ENCODE measurements around the gene LRRC74A.
"Not testable (repeated sequence)": the region's sequence is repeated elsewhere in the genome, so short reads cannot be mapped to it uniquely, and the experiment has no call there.

Gene LRRC74A

DNA sequence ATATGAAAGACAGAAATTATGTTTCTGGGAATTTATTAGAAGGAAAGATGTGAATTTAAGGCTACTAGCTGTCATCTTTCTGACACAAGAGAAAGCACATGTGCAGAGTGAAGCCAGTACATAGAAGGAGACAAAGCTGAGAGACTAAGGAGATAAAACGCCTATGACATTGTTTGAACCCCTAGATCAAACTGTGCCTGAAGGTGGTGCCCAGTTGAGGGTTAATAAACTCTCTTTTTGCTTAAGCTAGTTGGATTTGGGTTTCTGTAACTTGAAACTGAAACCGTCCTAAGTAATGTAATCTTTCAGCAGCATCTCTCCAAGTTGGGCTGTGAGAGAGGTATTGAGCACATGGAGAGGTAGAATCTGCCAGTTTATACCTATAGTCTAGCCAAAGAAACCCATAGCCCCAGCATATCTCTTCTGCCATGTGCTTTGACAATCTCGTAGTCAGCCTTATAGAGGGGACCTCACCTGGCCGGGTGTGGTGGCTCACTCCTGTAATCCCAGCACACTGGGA, 84.2 kb downstream of the LRRC74A start:
- in situ Hi-C loops (cut with MboI; ENCODE audit: low pct_unique_long_range_greater_than_20kb, low sequenced_read_pairs) = loop anchor here (10.0 kb wide), 1 partner anchor 144 kb away; no protein-coding TSS in a partner anchor
- no peak for DNase-seq

DNA sequence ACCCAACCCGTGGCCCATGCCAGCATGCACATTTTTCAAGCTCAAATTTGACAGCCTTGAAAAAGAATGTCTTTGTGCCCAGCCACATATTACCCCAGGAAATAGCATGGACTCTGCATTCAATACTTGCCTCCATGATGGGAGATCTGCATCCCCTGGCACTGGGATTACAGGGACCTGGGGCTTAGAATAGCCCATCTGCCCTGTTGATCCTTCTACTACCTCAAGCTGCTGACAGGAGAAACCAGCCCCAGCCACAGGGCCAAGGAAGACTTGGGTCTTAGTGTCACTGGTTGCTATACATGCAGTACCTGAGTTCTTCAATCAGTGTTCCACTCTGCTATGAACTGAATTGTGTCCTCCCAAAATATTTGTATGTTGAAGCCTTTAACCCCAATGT, 85.3 kb downstream of the LRRC74A start:
- in situ Hi-C loops (cut with MboI; ENCODE audit: low pct_unique_long_range_greater_than_20kb, low sequenced_read_pairs) = loop anchor here (10.0 kb wide), 1 partner anchor 143 kb away; no protein-coding TSS in a partner anchor
- no peak for DNase-seq

DNA sequence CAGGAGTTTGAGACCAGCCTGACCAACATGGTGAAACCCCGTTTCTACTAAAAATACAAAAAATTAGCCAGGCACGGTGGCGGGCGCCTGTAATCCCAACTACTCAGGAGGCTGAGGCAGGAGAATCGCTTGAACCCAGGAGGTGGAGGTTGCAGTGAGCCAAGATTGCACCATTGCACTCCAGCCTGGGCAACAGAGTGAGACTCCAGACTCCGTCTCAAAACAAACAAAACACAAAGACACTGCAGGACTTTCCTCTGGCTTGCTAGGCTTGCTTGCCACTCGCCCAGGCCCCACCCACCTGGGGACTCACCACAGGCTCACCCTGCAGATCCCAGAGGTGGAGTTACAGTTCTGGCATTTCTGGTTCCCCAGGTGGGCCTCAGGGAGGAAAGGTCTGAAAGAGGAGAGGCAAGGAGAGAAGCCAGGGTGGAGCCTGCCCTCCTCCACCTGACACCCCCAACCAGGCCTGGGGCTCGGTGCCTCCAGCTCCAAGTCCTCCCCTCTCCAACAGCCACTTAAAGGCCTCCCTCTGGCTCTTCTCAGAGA, 88.4 kb downstream of the LRRC74A start:
- in situ Hi-C loops (cut with MboI; ENCODE audit: low pct_unique_long_range_greater_than_20kb, low sequenced_read_pairs) = loop anchor here (10.0 kb wide), 1 partner anchor 140 kb away; no protein-coding TSS in a partner anchor
- DNase-seq = not testable (repeated sequence)

DNA sequence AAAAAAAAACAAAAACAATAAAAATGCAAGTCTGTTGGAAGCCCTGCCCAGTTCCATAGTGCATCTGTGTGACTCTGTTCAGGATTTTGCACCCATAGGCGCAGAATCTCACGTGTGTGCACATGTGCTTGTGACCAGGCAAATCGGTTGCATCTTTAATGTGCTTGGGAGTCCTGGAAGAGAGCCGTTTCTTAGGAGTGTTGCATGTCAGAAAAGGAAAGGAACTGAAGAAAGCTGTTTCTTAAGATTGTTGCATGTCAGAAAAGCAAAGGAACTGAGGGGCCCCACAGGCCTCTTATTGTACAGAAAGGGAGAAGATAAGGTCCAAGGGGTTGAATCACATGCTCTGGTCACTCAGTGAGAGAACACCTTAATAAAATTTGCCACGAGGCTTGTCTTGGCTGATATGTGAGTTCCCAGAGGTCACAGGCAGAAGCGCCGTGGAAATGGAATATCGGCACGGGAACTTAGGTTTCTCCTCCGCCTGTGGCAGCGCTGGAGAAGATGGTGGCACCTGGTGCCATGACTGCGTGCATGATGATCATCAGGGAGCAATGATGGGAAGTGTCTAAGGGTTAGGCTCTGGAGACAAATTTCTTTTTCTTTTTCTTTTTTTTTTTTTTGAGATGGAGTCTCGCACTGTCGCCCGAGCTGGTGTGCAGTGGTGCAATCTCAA, 90.0 kb downstream of the LRRC74A start:
- in situ Hi-C loops (cut with MboI; ENCODE audit: low pct_unique_long_range_greater_than_20kb, low sequenced_read_pairs) = loop anchor here (10.0 kb wide), 1 partner anchor 139 kb away; no protein-coding TSS in a partner anchor
- DNase-seq = no peak

DNA sequence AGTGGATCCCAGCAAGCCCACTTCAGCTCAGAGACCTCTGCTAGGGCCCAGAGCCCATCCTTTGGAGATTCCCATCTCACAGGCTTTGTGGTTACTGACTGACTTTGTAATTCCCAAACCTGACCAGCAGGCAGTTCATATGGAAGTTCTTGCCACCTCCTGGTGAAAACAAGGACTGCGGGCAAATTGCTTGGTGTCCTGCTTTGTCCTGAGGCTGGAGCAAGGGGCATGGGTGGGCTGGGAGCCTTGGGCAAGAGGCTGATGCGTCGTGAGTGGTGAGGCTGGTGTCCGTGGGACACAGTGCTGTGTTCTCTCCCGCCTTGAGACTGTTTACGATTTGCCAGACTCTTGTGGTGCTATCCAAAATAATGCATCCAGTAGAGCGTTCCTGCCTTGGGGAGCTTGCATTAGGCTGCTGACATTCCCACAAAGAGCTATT, 91.0 kb downstream of the LRRC74A start:
- in situ Hi-C loops (cut with MboI; ENCODE audit: low pct_unique_long_range_greater_than_20kb, low sequenced_read_pairs) = loop anchor here (10.0 kb wide), 1 partner anchor 138 kb away; no protein-coding TSS in a partner anchor
- peak; percentile 54 for DNase-seq

DNA sequence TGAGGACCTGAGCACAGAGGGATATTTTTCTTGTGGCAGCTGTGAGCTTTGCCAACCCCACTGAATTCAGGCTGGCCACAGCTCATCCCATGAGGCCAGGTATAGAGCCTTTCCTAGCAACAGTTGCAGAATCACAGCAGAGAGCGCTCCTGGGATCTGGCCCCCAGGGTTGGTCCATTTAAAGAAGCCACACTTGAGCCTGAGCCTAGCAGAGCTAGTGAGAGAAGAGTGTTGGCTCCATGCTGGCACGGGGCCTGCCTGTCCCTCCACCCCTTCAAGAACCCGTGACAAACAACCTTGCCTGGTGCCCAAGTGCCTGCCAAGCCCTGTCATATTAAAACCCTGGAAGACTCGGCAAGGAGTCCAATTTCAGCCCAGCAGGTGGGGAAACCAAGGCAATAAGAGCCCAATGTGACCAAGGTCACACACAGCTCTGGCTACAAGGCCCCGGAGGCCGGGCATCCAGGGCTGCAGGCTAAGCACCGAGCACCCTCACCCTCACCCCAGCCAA, 91.6 kb downstream of the LRRC74A start:
- in situ Hi-C loops (cut with MboI; ENCODE audit: low pct_unique_long_range_greater_than_20kb, low sequenced_read_pairs) = loop anchor here (10.0 kb wide), 1 partner anchor 137 kb away; no protein-coding TSS in a partner anchor
- no peak for DNase-seq

DNA sequence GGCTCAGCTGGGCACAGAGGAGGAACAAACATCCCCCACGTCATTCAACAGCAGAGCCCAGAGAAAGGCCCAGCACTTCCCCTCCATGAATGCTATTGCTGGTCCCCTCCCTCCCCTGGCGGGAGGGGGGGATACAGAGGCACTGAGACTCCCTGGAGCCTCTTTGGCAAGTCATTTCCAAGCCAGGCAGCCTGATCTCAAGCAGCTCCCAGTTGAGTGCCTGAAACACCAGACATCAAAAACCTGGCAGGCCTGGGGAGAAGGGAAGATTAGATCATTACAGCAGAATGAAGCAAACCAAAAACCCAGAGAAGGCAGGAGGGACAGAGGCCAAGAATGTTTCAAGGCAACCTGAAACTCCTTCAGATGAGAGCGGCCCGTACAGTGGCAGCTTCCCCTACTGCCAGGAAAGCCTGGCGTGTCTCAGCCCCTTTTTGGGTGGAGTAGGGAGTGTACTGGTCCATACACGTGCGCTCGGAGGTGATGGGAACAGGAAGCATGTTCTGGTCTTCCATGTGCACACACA, 92.1 kb downstream of the LRRC74A start:
- in situ Hi-C loops (cut with MboI; ENCODE audit: low pct_unique_long_range_greater_than_20kb, low sequenced_read_pairs) = loop anchor here (10.0 kb wide), 1 partner anchor 136 kb away; no protein-coding TSS in a partner anchor

DNA sequence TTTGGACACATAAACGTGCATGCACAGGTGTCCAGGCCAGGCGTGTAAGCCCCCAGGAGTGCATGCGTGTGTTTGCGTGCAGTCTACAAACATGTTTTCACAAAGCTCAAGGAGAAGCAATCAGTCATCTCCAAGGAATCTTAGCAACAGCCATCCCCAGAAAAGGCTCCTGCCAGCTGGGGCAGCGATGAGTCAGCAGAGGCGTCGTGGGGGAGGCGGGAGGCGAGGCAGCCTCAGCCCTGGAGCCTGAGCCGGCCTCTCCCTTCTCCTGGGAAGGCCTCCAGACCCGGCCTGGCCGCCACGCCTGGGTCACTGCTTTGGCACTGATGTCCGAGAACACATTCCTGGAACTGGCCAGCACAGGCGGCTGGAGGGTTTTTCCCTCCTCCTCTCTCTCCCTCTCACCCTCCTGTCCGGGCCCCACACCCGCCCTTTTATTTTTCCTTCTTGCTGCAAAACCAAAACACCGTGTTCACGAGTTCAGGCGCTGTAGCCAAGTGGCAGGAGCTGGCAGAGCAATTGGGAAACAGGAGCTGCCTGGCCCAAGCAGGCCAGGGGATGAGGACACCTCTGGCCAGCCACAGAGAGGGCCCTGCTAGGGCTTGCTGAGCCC, 92.7 kb downstream of the LRRC74A start:
- in situ Hi-C loops (cut with MboI; ENCODE audit: low pct_unique_long_range_greater_than_20kb, low sequenced_read_pairs) = loop anchor here (10.0 kb wide), 1 partner anchor 136 kb away; no protein-coding TSS in a partner anchor

More for the DNA sequence above, 92.1 kb downstream of the LRRC74A start:
- DNase-seq = peak; percentile 25

More for the DNA sequence above, 92.7 kb downstream of the LRRC74A start:
- DNase-seq = peak; percentile 57

Data from KBM-7 (cell line).